ENCODE measurements around the gene NIPSNAP3A. TPM values are rescaled to one million over a fixed set of nuclear protein-coding genes. Genes with fewer than 3 reads are reported as not detected.

The NIPSNAP3A gene
- total and polyA plus RNA-seq, 2 donors (not counting 1 experiment from before 2014, with no cell fraction given), result 32.5 to 67.8 TPM

DNA sequence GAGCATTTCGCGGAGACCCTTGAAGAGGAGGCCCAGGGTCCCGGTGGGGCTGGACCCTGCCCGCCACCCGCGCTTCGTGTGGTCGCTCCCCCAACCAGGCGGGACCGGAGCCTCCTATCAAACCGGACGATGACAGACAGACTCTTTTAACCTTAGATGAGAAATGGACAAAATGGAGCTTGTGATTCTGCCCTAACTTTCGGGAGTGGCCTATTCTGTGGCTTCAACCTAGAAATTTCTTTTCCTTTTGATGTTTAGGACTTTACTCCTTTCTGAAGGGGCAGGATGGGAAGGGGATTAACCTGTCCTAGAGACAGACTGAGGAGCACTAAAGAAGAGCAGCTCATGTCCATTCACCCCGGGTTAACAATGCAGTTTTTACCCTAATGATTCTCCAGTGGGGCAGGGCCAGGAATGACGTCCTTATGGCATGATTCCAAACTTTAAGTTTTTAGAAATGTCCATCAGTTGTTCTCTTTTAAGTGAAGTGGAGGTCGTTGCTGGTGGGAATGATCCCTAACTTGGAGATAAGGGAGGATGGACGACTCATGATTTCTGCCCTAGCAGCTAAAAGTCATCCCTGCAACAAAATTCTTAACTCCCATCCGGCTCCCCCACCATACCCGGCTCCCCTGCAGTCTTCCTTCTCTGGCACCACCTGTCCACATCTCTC lies 1.0 kb downstream of the NIPSNAP3A start:
- Histone ChIP-seq H3K36me3 (ENCODE audit: control insufficient read depth, insufficient read depth, low read length) (peaks cover 1% of the 10 kb centered on the region), H4K20me1 (ENCODE audit: control insufficient read depth, extremely low read depth, insufficient read depth, low read length) (no peaks in the 10 kb centered on the region), H3K4me1 (ENCODE audit: control insufficient read depth, extremely low read depth, insufficient read depth, low read length) (peaks cover 3% of the 10 kb centered on the region), H3K9me3 (ENCODE audit: control insufficient read depth, insufficient read depth, low read depth, low read length) (no peaks in the 10 kb centered on the region), H3K27me3 (ENCODE audit: control insufficient read depth, insufficient read depth, low read length) (no peaks in the 10 kb centered on the region), H2AFZ (ENCODE audit: low read length) (peak overlapping the region; percentile 100), H3K4me2 (ENCODE audit: extremely low read depth, insufficient read depth, low read length) (peak overlapping the region; percentile 88), H3K9ac (ENCODE audit: insufficient read depth, low read length) (peak overlapping the region; percentile 90), H3K4me3 (replicated peaks in 1 of 4; ENCODE audit: control extremely low read depth in 1 of 4, insufficient read depth in 1 of 4, low read depth in 3 of 4, low read length in 4 of 4) (peak overlapping the region; percentile 64 to 82 (median 78)), H3K27ac (ENCODE audit: insufficient read depth, low read length) (peak overlapping the region; percentile 90), H3K79me2 (ENCODE audit: control insufficient read depth, insufficient read depth, low read length) (peaks cover 6% of the 10 kb centered on the region)
- TF ChIP-seq, protein P1, sequence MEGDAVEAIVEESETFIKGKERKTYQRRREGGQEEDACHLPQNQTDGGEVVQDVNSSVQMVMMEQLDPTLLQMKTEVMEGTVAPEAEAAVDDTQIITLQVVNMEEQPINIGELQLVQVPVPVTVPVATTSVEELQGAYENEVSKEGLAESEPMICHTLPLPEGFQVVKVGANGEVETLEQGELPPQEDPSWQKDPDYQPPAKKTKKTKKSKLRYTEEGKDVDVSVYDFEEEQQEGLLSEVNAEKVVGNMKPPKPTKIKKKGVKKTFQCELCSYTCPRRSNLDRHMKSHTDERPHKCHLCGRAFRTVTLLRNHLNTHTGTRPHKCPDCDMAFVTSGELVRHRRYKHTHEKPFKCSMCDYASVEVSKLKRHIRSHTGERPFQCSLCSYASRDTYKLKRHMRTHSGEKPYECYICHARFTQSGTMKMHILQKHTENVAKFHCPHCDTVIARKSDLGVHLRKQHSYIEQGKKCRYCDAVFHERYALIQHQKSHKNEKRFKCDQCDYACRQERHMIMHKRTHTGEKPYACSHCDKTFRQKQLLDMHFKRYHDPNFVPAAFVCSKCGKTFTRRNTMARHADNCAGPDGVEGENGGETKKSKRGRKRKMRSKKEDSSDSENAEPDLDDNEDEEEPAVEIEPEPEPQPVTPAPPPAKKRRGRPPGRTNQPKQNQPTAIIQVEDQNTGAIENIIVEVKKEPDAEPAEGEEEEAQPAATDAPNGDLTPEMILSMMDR (conservative IDR thresholded peaks at IDR 0.05 in 1 of 2, IDR thresholded peaks at IDR 0.05 in 1 of 2; ENCODE audit: low read depth in 1 of 2, low read length in 2 of 2), result no peak
- no peak for TF ChIP-seq EZH2 (IDR thresholded peaks at IDR 0.05; ENCODE audit: low read length, missing control alignments)
- peak; percentile 26 to 42 for DNase-seq (ENCODE audit: low read depth in 2 of 2)

DNA sequence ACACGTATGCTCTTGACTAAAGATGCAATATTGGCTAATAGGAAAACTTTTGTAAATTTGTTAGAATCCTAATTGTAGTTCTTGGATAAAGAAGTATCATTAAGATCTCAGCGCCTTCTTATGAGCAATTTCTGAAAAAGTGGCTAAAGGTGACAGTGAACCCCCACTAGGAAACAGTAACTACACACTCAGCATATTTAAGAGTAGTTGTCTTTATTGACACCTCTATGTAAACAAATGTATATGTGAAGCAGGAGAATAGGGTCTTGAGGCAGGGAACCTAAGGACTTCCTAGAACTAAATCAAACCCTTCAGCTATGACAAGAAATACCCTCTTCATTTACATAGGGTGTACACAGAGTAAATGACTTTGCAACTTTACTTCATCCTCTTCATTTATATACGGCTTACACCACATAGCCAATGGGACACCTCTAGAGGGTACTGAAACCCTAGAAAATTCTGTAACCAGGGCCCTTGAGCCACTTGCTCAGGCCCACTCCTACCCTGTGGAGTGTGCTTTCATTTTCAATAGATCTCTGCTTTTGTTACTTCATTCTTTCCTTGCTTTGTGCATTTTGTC lies 2.8 kb downstream of the NIPSNAP3A start:
- Histone ChIP-seq H3K36me3 (ENCODE audit: control insufficient read depth, insufficient read depth, low read length) (peaks cover 1% of the 10 kb centered on the region), H3K9ac (ENCODE audit: insufficient read depth, low read length) (no peak overlapping the region), H3K9me3 (ENCODE audit: control insufficient read depth, insufficient read depth, low read depth, low read length) (no peaks in the 10 kb centered on the region), H2AFZ (ENCODE audit: low read length) (no peak overlapping the region), H3K4me2 (ENCODE audit: extremely low read depth, insufficient read depth, low read length) (no peak overlapping the region), H3K27ac (ENCODE audit: insufficient read depth, low read length) (no peak overlapping the region), H3K4me3 (replicated peaks in 1 of 4; ENCODE audit: control extremely low read depth in 1 of 4, insufficient read depth in 1 of 4, low read depth in 3 of 4, low read length in 4 of 4) (no peak overlapping the region), H3K79me2 (ENCODE audit: control insufficient read depth, insufficient read depth, low read length) (peaks cover 6% of the 10 kb centered on the region), H3K27me3 (ENCODE audit: control insufficient read depth, insufficient read depth, low read length) (no peaks in the 10 kb centered on the region), H3K4me1 (ENCODE audit: control insufficient read depth, extremely low read depth, insufficient read depth, low read length) (peaks cover 3% of the 10 kb centered on the region), H4K20me1 (ENCODE audit: control insufficient read depth, extremely low read depth, insufficient read depth, low read length) (no peaks in the 10 kb centered on the region)
- no peak for DNase-seq (ENCODE audit: low read depth in 2 of 2)
- TF ChIP-seq, protein P1 (conservative IDR thresholded peaks at IDR 0.05 in 1 of 2, IDR thresholded peaks at IDR 0.05 in 1 of 2; ENCODE audit: low read depth in 1 of 2, low read length in 2 of 2), result no peak
- no peak for TF ChIP-seq EZH2 (IDR thresholded peaks at IDR 0.05; ENCODE audit: low read length, missing control alignments)

DNA sequence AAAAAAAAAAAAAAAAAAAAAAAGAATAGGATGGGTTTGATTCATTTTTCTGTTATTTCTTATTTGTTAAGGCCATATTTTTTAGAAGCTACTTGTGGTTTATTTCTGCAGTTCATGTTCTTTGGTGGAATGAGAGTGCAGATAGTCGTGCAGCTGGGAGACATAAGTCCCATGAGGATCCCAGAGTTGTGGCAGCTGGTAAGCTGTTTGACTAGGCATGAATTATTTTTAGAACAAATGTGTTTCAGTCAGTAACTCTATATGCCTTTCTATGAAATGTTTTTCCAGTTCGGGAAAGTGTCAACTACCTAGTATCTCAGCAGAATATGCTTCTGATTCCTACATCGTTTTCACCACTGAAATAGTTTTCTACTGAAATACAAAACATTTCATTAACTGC lies 11.5 kb downstream of the NIPSNAP3A start:
- Histone ChIP-seq H3K79me2 (ENCODE audit: control insufficient read depth, insufficient read depth, low read length) (no peaks in the 10 kb centered on the region), H3K27me3 (ENCODE audit: control insufficient read depth, insufficient read depth, low read length) (no peaks in the 10 kb centered on the region), H3K4me3 (replicated peaks in 1 of 4; ENCODE audit: control extremely low read depth in 1 of 4, insufficient read depth in 1 of 4, low read depth in 3 of 4, low read length in 4 of 4) (no peak overlapping the region), H4K20me1 (ENCODE audit: control insufficient read depth, extremely low read depth, insufficient read depth, low read length) (no peaks in the 10 kb centered on the region), H2AFZ (ENCODE audit: low read length) (no peak overlapping the region), H3K9me3 (ENCODE audit: control insufficient read depth, insufficient read depth, low read depth, low read length) (no peaks in the 10 kb centered on the region), H3K27ac (ENCODE audit: insufficient read depth, low read length) (no peak overlapping the region), H3K9ac (ENCODE audit: insufficient read depth, low read length) (no peak overlapping the region), H3K4me2 (ENCODE audit: extremely low read depth, insufficient read depth, low read length) (no peak overlapping the region), H3K4me1 (ENCODE audit: control insufficient read depth, extremely low read depth, insufficient read depth, low read length) (no peaks in the 10 kb centered on the region), H3K36me3 (ENCODE audit: control insufficient read depth, insufficient read depth, low read length) (no peaks in the 10 kb centered on the region)
- DNase-seq (ENCODE audit: low read depth in 2 of 2), result no peak
- TF ChIP-seq, protein P1 (conservative IDR thresholded peaks at IDR 0.05 in 1 of 2, IDR thresholded peaks at IDR 0.05 in 1 of 2; ENCODE audit: low read depth in 1 of 2, low read length in 2 of 2), result no peak
- no peak for TF ChIP-seq EZH2 (IDR thresholded peaks at IDR 0.05; ENCODE audit: low read length, missing control alignments)
